DND-41 (cell line): ENCODE data around the gene P4HB.

ENCODE experiments used
- CTCF ChIP-seq: IDR thresholded peaks from 2 replicates; pipeline ENCODE4 v1.5.1; 2012; ENCODE audit warnings: borderline replicate concordance, low read length, moderate library complexity, mild to moderate bottlenecking; ENCODE audit not compliant: poor library complexity, severe bottlenecking; ENCODE audit errors: extremely low read depth
- EZH2 ChIP-seq: IDR thresholded peaks from 3 replicates; pipeline ENCODE4 v1.6.1; 2012; ENCODE audit warnings: borderline replicate concordance, low read depth, mild to moderate bottlenecking, moderate library complexity, low read length, inconsistent platforms; ENCODE audit not compliant: severe bottlenecking

- TF ChIP-seq CTCF (no peak), EZH2 (no peak)
These were observed 6.3 kb upstream of the P4HB start for GRCh38 chr17:81866440-81867169.
